HFFc6 (cell line): Measurements from ENCODE around the gene SPAG4. TPM values are rescaled to one million over a fixed set of nuclear protein-coding genes. Genes with fewer than 3 reads are reported as not detected.
A peak's percentile ranks its signal among the peaks of the same experiment; 100 is the strongest.

Experiments used
- DNase-seq: peaks from one replicate; pipeline ENCODE4 v3.0.0-alpha.2; 2018
- H3K27ac Mint-ChIP-seq: 2 replicates; pipeline ENCODE4 v1.8.0; 2020; ENCODE audit warnings: mild to moderate bottlenecking, mixed read lengths
- H3K27me3 Mint-ChIP-seq: 2 replicates; pipeline ENCODE4 v1.8.0; 2021; ENCODE audit warnings: mild to moderate bottlenecking, moderate library complexity, mixed read lengths; ENCODE audit not compliant: insufficient read depth
- H3K36me3 Mint-ChIP-seq: 2 replicates; pipeline ENCODE4 v1.8.0; 2021; ENCODE audit warnings: low read depth, mixed read lengths
- H3K4me1 Mint-ChIP-seq: 2 replicates; pipeline ENCODE4 v1.8.0; 2020; ENCODE audit warnings: low read depth, mixed read lengths
- H3K4me3 Mint-ChIP-seq: 2 replicates; pipeline ENCODE4 v1.8.0; 2020; ENCODE audit warnings: mild to moderate bottlenecking, moderate library complexity, mixed read lengths
- H3K9me3 Mint-ChIP-seq: 2 replicates; pipeline ENCODE4 v1.8.0; 2020; ENCODE audit warnings: mild to moderate bottlenecking, mixed read lengths
- long read RNA-seq: library from polyadenylated mRNA; unstranded; transcript quantifications from one replicate; pipeline ENCODE4 v2.0.0, GENCODE V29; 2019
- total RNA-seq, 6 experiments: library from RNA; stranded (reverse); fragmentation: NEBNext Ultra II Directional; extraction: Animal tissue kit (Norgen Biotek cat#: 25700); gene quantifications; 2 replicates in 1 of 6; 3 replicates in 5 of 6; pipeline ENCODE4 v1.2.3, GENCODE V29; 2021
- TF ChIP-seq, protein P1 (sequence below): fragments of 200-600 bp; sonication (generic); IDR thresholded peaks from 2 replicates; pipeline ENCODE4 v1.5.0; 2021; ENCODE audit warnings: antibody characterized with exemption, mild to moderate bottlenecking

The SPAG4 gene, protein sequence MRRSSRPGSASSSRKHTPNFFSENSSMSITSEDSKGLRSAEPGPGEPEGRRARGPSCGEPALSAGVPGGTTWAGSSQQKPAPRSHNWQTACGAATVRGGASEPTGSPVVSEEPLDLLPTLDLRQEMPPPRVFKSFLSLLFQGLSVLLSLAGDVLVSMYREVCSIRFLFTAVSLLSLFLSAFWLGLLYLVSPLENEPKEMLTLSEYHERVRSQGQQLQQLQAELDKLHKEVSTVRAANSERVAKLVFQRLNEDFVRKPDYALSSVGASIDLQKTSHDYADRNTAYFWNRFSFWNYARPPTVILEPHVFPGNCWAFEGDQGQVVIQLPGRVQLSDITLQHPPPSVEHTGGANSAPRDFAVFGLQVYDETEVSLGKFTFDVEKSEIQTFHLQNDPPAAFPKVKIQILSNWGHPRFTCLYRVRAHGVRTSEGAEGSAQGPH
- 1 to 10 TPM; 2.2 to 3.6 (median 2.8) TPM for total RNA-seq
- long read RNA-seq, partial matches to known transcripts: 2 of 3 reads
- long read RNA-seq, other reads (novel, unspliced or antisense): 1 of 3 reads

DNA sequence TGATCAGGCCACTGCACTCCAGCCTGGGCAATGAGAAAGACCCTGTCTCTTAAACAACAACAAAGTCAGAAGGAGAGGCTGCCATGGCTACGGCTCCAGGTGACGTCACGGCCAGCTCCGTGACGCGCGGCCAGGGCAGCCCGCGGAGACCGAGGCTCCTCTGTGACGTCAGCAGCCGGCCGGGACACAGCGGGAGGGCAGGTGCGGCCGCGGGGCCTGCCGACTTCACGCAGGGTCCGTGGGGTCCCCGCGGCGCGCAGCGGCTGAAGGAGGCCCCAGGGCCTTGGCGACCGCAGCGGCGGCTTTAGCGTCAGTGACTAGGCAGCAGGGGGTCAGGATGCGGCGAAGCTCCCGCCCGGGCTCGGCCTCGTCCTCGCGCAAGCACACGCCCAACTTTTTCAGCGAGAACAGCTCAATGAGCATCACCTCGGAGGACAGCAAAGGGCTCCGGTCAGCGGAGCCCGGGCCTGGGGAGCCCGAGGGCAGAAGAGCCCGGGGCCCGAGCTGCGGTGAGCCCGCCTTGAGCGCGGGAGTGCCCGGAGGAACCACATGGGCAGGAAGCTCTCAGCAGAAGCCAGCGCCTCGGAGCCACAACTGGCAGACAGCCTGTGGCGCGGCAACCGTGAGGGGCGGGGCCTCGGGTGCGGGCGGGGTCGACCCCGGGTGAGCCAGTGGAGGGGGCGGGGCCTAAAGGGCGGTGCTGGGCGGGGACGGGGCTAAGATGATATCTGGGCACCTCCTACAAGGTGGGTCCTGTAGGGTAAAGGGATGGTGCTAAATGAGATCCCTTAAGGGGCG lies at the start of gene SPAG4:
Gene SPAG4, plus strand, starts transcription at position 163 of the 798 bp plus-strand sequence. Its CDS starts 175 bp downstream, at position 338.
- peak within 1 kb of the TSS; percentile 89 for H3K4me3 Mint-ChIP-seq
- H3K27ac Mint-ChIP-seq: peak within 1 kb of the TSS; percentile 97

DNA sequence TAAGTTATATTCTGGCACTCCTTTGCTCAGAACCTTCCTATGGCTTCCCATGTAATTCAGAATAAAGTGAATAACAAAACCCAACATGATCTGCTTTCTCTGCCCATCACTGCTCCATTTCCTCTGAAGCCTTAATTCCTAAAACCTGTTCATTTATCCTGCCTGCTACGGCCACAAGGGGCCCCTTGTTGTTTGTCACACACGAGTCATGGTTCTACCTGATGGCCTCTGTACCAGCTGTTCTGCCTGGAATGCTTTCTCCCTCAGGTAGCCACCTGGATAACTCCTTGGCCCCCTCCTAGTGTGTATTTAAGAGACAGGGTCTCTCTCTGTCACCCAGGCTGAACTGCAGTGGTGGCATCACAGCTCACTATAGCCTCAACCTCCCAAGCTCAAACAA lies 47.0 kb upstream of the SPAG4 start:
- peaks cover 11% of the 10 kb centered on the region for H3K36me3 Mint-ChIP-seq
- H3K4me1 Mint-ChIP-seq: no peaks in the 10 kb centered on the region
- H3K27ac Mint-ChIP-seq: no peak overlapping the region
- H3K9me3 Mint-ChIP-seq: peaks cover 12% of the 10 kb centered on the region
- TF ChIP-seq, protein P1, sequence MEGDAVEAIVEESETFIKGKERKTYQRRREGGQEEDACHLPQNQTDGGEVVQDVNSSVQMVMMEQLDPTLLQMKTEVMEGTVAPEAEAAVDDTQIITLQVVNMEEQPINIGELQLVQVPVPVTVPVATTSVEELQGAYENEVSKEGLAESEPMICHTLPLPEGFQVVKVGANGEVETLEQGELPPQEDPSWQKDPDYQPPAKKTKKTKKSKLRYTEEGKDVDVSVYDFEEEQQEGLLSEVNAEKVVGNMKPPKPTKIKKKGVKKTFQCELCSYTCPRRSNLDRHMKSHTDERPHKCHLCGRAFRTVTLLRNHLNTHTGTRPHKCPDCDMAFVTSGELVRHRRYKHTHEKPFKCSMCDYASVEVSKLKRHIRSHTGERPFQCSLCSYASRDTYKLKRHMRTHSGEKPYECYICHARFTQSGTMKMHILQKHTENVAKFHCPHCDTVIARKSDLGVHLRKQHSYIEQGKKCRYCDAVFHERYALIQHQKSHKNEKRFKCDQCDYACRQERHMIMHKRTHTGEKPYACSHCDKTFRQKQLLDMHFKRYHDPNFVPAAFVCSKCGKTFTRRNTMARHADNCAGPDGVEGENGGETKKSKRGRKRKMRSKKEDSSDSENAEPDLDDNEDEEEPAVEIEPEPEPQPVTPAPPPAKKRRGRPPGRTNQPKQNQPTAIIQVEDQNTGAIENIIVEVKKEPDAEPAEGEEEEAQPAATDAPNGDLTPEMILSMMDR: peak; percentile 40; the same call in 1 of the 2 replicates
- DNase-seq: no peak
- no peak overlapping the region for H3K4me3 Mint-ChIP-seq
- H3K27me3 Mint-ChIP-seq: peaks cover 10% of the 10 kb centered on the region

More for the DNA sequence above, at the start of gene SPAG4:
- TF ChIP-seq, protein P1: no peak
- Mint-ChIP-seq H3K4me1 (peaks cover 28% of the 10 kb centered on the region), H3K27me3 (peaks cover 13% of the 10 kb centered on the region), H3K36me3 (no peaks in the 10 kb centered on the region), H3K9me3 (no peaks in the 10 kb centered on the region)
- DNase-seq: peak; percentile 38

DNA sequence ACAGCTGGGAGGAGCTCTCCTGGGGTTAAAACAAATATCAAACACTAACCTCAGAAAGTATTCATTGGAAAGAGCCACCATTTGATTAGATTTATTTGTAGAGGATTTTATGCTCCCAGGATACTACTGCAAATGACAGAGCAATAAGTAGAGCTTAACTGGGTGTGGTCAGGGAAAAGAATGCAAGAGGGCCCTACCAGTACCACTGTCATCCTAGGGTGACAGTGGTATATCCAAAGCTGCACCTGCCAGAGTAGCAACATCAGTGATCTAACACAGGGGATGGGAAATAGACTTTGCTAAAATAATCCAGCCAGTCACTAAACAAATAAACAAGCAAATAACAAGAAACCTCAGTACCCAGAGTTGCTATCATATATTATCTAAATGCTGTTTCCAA lies 44.1 kb upstream of the SPAG4 start:
- Mint-ChIP-seq H3K27ac (no peak overlapping the region), H3K36me3 (peaks cover 11% of the 10 kb centered on the region)

DNA sequence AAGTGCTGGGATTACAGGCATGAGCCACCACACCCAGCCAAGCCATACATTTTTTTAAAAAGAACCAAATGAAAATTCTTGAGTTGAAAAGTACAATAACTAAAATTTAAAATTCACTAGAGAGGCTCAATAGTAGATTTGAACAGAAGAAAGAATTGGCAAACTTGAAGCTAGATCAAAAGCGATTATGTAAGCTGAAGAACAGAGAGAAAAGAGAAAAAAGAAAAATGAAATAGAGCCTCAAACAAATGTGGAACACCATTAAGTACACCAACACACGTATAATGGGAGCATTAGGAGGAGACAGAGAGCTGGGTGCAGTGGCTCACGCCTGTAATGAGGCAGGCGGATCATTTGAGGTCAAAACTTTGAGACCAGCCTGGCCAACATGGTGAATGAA lies 42.8 kb upstream of the SPAG4 start:
- H3K9me3 Mint-ChIP-seq: peaks cover 18% of the 10 kb centered on the region
- H3K4me3 Mint-ChIP-seq: no peak overlapping the region
- no peak overlapping the region for H3K27ac Mint-ChIP-seq
- peaks cover 10% of the 10 kb centered on the region for H3K27me3 Mint-ChIP-seq
- TF ChIP-seq, protein P1: no peak
- peaks cover 11% of the 10 kb centered on the region for H3K36me3 Mint-ChIP-seq
- no peak for DNase-seq
- H3K4me1 Mint-ChIP-seq: no peaks in the 10 kb centered on the region

More for the DNA sequence above, 44.1 kb upstream of the SPAG4 start:
- Mint-ChIP-seq H3K4me3 (no peak overlapping the region), H3K27me3 (peaks cover 11% of the 10 kb centered on the region), H3K9me3 (peaks cover 18% of the 10 kb centered on the region), H3K4me1 (no peaks in the 10 kb centered on the region)
- no peak for DNase-seq
- TF ChIP-seq, protein P1: no peak

DNA sequence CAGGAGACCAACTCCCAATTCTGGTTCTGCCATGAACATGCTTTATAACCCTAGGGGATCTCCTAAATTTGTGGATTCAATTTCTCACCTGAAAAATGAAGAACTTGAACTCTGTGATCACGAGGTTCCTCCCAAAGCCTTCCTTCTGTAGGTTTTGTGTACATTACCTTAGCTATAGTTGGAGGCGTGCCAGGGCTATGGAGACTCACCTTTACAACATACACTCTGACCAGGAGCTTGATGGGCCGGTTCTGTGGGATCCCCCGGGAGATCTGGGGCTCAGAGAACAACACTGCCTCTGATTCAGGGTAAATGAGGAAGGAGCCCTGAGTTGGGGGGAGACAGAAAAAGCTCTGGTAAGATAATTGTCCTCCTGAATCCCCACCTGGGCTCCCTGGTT lies 39.7 kb upstream of the SPAG4 start:
- Mint-ChIP-seq H3K4me3 (no peak overlapping the region), H3K4me1 (no peaks in the 10 kb centered on the region), H3K27ac (no peak overlapping the region), H3K9me3 (peaks cover 18% of the 10 kb centered on the region), H3K36me3 (peaks cover 11% of the 10 kb centered on the region), H3K27me3 (peaks cover 21% of the 10 kb centered on the region)
- no peak for DNase-seq
- TF ChIP-seq, protein P1: no peak
